GM12865 (cell line): ENCODE measurements around the gene THSD4.

Experiments used
- DNase-seq: peaks from one replicate; pipeline ENCODE4 v3.0.0; 2010; ENCODE audit warnings: low read depth
- H3K4me3 ChIP-seq: 2 replicates; pipeline ENCODE4 v1.5.1; 2011; ENCODE audit warnings: mild to moderate bottlenecking, low read depth, low read length, control low read depth
- CTCF ChIP-seq: IDR thresholded peaks from 2 replicates; pipeline ENCODE4 v1.5.1; 2011; ENCODE audit warnings: low read length, control low read depth, low read depth, inconsistent platforms; ENCODE audit not compliant: insufficient read depth; ENCODE audit errors: missing control alignments

Gene THSD4

GRCh38 chr15:71559098-71559497 lies 443.8 kb downstream of the THSD4 start:
- TF ChIP-seq CTCF, result no peak
- no peak overlapping the region for H3K4me3 ChIP-seq
- DNase-seq, result no peak

GRCh38 chr15:71559616-71560015 lies 444.3 kb downstream of the THSD4 start:
- H3K4me3 ChIP-seq, result no peak overlapping the region
- DNase-seq, result no peak
- TF ChIP-seq CTCF, result no peak

- H3K4me3 ChIP-seq, result no peak overlapping the region
- TF ChIP-seq CTCF, result no peak
- DNase-seq, result no peak
Measured at GRCh38 chr15:71562251-71562650, 447.0 kb downstream of the THSD4 start.

- no peak for TF ChIP-seq CTCF
- H3K4me3 ChIP-seq, result no peak overlapping the region
- DNase-seq, result no peak
Measured at GRCh38 chr15:71564217-71564616, 448.9 kb downstream of the THSD4 start.

- TF ChIP-seq CTCF, result no peak
- H3K4me3 ChIP-seq, result no peak overlapping the region
- no peak for DNase-seq
Measured at GRCh38 chr15:71565006-71565405, 449.7 kb downstream of the THSD4 start.

GRCh38 chr15:71565631-71566160 lies 450.4 kb downstream of the THSD4 start:
- no peak for DNase-seq
- no peak for TF ChIP-seq CTCF
- no peak overlapping the region for H3K4me3 ChIP-seq

- TF ChIP-seq CTCF, result no peak
- no peak for DNase-seq
- H3K4me3 ChIP-seq, result no peak overlapping the region
Measured at GRCh38 chr15:71566226-71566625, 451.0 kb downstream of the THSD4 start.
